Measurements from ENCODE around the gene HHAT.
"Not testable (repeated sequence)": the region's sequence is repeated elsewhere in the genome, so short reads cannot be mapped to it uniquely, and the experiment has no call there.

Gene HHAT

GRCh38 chr1:210655511-210655910 lies 326.8 kb downstream of the HHAT start:
- DNase-seq: no peak

GRCh38 chr1:210657806-210658205 lies 329.1 kb downstream of the HHAT start:
- DNase-seq: no peak

DNA sequence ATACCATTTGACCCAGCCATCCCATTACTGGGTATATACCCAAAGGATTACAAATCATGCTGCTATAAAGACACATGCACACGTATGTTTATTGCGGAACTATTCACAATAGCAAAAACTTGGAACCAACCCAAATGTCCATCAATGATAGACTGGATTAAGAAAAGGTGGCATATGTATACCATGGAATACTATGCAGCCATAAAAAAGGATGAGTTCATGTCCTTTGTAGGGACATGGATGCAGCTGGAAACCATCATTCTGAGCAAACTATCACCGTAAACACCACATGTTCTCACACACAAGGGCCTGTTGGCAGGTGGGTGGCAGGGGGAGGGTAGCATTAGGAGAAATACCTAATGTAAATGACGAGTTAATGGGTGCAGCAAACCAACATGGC lies 332.8 kb downstream of the HHAT start:
- DNase-seq: not testable (repeated sequence)

- no peak for DNase-seq
These were observed 333.8 kb downstream of the HHAT start for GRCh38 chr1:210662291-210663050.

DNA sequence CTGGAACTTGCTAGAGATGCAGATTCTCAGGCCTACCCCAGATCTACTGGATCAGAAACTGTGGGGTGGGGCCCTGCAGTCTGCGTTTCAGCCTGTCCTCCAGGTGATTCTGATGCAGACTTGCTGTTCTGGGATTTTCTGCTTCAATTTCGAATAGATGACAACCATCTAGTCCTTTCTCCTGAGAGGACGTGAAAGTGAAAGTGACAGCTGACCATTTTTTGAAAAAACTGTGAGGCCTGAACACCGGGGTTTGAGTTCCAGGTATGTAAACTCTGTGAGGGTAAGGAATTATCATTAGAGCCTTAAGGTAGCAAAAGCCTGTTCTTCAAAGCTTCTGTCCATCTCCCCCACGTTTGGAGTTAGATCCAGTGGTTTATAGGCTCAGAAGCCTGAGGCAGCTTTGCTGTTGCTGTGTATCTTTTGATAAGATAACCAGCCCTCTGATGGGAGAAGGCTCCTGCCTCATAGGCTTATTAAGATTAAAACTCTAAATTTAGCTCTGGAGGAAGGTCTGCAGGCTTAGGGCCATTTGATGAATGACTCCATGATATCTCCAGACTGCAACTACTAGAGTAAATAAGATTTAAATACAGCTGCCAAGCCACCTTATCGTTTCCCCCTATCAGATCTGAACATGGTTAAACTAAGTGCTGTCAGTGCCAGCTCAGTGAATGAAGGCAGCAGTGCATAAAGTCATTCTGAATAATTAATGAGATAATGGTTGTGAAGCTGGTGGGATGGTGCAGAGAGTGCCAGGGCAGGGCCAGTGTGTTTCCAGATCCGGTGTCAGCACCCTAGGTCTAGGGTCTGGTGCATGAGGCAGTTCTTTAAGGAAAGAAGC lies 335.2 kb downstream of the HHAT start:
- DNase-seq: no peak

GRCh38 chr1:210669951-210670350 lies 341.2 kb downstream of the HHAT start:
- no peak for DNase-seq

- DNase-seq: no peak
These were observed 345.4 kb downstream of the HHAT start for GRCh38 chr1:210674151-210674550.

GRCh38 chr1:210676539-210676938 lies 347.8 kb downstream of the HHAT start:
- no peak for DNase-seq

GRCh38 chr1:210677533-210677932 lies 348.8 kb downstream of the HHAT start:
- no peak for DNase-seq

DNA sequence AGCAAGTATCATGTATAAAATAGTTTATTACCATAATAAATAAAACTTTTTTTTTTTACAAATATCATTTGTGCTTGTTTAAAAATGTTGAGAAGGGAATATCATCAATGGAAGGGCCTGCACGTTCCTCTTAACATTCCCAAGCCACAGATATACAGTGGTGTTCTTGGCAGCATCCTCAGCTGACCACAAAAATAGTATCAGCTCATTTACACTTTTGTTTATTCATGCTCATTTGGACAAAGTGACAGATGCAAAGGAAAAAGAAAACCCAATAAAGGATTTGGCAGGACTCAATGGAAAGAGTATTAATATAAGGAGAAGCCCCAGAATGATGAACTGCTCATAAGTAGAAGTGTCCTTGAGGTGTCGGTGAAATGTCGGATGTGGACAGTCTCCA lies 349.6 kb downstream of the HHAT start:
- DNase-seq: no peak

DNA sequence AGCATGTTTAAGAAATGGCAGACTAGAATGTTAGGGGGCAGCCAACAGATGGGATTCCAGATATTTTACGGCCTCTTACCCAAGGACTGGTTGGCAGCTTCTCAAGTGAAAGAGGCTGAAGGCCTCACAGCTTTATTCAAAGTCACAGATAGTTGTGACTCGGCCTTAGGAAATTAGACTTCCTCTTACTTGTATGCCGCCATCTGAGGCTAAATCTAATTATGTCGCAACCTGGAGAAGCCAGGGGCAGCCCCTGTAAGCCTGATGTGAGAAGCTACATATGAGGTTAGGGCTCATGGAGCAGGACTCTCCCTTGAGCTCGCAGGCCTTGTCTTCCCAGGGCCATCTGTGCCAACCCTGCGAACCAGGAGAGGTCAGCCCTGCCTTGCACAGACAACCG lies 352.5 kb downstream of the HHAT start:
- peak; percentile 88 for DNase-seq

DNA sequence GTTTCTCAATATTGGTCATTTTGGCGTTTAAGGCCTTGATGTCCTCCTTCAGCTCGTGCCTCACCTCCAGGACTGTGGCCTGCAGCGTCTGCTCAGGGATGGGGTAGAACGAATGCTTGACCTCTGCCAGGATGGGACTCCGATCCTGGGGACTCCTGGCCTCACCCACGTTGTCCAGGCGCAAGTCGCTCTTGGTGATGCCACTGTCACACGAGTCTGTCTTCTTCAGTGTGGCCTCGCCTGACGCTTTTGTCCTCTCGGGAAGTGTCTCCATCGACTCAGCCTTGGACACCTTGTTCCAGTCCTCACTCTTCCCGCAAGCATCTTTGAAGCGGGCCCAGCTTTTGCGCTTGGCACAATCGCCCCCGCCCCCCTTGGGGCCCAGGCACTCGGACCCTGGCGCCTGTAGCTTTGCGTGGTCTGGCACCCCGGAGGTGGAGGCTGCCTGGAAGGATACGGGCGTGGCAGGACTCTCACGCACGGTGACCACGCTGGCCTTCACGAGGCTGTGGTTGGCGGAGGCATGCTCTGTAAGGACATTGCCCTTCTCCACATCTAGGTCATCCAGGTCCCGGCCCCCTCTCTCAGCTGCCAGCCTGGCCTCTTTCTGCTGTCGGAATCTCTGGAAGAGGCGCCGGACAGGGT lies 354.8 kb downstream of the HHAT start:
- no peak for DNase-seq

GRCh38 chr1:210684466-210685294 lies 356.0 kb downstream of the HHAT start:
- no peak for DNase-seq

DNA sequence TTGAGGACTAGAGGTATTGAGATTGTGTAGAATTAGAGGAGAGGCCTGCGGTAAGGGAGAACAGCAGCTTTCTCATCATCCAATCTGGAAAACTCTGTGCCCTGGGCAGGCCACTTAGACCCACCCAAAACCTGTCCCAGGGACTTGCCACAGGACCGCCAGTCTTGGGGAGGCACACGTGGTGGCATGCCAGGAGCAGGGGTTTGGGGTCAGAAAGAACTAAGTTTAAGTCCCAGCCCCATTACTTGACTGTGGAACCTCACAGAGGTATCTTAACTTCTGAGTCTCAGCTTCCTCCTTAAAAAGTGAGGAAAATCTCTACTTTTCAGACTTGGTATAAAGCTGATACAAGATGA lies 356.6 kb downstream of the HHAT start:
- DNase-seq: no peak

- DNase-seq: peak; percentile 45
These were observed 358.1 kb downstream of the HHAT start for GRCh38 chr1:210686841-210687240.

GRCh38 chr1:210687582-210688279 lies 359.0 kb downstream of the HHAT start:
- peak; percentile 32 for DNase-seq

GRCh38 chr1:210688512-210689234 lies 360.0 kb downstream of the HHAT start:
- DNase-seq: peak; percentile 57

DNA sequence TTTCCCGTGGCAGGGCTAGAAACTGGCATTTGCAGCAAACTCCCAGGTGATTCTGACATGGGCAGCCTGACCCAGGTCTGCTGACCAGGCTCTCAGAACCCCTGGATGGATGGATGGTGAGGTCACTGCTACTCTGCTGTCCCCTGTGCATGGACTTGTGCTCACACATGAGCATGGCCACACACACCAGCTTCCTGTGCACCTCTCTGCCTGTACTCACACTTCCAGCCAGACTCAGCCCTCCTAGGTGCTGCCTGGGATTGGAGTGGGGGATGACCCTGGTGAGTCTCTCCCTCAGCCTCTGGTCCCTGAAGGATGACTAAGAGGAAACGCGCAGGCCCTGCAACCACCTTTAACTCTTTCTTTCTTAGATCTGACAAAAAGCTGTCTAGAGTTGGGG lies 361.1 kb downstream of the HHAT start:
- DNase-seq: no peak

DNA sequence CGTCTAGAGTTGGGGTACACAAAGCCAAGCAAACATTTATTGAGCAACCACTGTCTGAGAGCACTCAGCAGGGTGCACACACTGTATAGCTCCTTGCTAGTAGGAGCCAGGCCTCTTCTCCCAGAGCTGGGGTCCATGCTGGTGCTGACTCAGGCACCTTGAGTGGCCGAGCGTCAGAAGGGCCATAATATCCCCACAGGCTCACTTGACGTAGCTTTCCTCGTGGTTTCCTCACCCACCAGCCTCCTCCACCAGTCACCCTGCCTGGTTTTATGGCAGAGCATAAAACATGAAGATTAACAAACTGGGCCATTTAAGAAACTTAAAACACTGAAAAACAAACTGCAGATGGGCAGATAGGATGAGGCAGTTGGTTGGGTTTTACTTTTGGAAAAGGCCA lies 361.5 kb downstream of the HHAT start:
- no peak for DNase-seq

DNA sequence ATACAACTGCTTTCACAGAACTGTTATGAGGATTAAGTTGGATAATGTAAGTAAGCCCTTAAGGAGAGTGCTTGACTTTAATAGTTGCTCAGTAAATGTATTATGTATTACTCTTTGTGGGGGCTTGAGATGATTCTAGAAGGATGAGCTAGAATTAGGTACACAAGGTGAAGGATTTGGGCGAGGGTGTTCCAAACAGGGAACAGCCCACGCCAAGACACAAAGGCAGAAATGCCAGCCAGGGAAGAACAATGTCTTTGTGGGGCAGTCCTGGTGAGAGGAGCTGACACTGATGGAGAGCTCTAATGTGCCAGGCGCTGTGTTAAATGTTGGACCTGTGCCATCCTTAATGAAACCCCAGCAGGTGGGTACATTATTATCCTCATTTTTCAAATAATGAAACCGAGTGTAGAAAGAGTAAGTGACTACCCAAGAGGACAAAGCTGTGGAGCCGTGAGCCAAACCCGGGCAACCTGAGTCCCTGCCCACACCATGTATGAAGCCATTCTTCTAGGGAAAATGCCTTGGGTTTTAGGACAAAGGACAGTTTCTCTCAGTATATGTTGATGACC lies 362.4 kb downstream of the HHAT start:
- DNase-seq: peak; percentile 20

GRCh38 chr1:210692796-210693195 lies 364.1 kb downstream of the HHAT start:
- DNase-seq: peak; percentile 97
